OCI-LY7 (cell line): ENCODE measurements around the gene CNTN4.

ENCODE experiments used
- CTCF ChIP-seq: fragments of 200-600 bp; sonication (generic); conservative IDR thresholded peaks from 2 replicates; pipeline ENCODE4 v1.5.1; 2014; ENCODE audit warnings: mild to moderate bottlenecking, antibody characterized with exemption, low read length, moderate library complexity, mixed read lengths
- EZH2phosphoT487 ChIP-seq: fragments of 200-600 bp; sonication (generic); IDR thresholded peaks from 2 replicates; pipeline ENCODE4 v1.6.1; 2018; ENCODE audit warnings: low read depth, borderline replicate concordance, mild to moderate bottlenecking, mixed run types, antibody characterized with exemption, low read length, moderate library complexity, mixed read lengths

GRCh38 chr3:2823031-2823430 lies 724.4 kb downstream of the CNTN4 start:
- TF ChIP-seq EZH2phosphoT487 (no peak), CTCF (no peak)
